ENCODE data around the gene BAZ2A. TPM values are rescaled to one million over a fixed set of nuclear protein-coding genes. Genes with fewer than 3 reads are reported as not detected.

The BAZ2A gene
- polyA plus RNA-seq, 1 of the 3 experiments (the other 2 are of a cell fraction): 32.4 TPM

DNA sequence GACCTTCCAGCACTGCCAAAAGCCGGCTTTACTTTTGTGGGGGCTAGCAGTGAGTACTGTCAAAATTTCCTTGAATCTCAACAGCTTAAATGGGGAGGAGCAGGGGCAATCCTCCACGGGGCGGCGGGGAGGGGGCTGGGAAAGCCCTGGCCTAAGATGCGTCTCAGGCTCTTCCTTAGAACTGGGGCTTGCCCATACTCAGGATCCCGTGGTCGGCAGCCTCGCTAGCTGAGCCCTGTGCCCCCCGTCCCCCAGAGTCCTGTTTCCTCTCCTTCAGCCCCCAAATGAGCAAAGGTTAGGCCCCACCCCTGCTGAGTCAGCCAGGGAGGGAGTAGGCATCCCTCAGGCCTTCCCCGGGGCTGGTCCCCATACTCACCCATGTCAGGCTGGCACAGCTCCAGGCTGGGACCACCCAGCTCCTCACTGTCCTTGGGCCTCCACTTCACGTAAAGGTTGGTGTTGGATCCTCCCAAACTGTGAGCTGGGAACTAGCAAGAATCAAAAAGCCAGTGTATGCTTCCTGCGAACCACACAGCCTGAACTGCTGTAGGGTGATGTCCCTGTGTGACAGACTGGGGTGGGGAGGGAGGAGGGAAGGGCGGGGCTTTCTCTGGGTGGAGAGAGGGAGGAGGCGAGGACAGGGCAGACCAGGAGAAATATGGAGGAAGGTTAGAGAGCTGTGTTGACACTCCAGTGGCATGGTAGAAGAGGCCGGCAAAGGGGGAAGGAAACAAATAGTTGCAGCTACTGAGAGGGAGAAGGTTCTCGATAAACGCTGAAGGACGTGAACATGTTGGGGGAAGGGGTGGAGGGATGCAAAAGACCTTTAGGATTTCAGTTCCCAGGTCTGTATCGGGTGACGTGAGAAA is 5.9 kb upstream of the BAZ2A start (continued):
- TF ChIP-seq SMC3 (IDR thresholded peaks at IDR 0.05; ENCODE audit: low read depth, low read length) (no peak), EP300 (IDR thresholded peaks at IDR 0.05; ENCODE audit: borderline replicate concordance in 1 of 2, low read depth in 1 of 2, low read length in 1 of 2) (no peak), POLR2AphosphoS5 (IDR thresholded peaks at IDR 0.05; ENCODE audit: low read depth, low read length) (no peak; the same call in none of the 2 replicates), GABPA (IDR thresholded peaks at IDR 0.05; ENCODE audit: low read depth) (no peak), MXI1 (IDR thresholded peaks at IDR 0.05; ENCODE audit: low read depth, low read length) (peak; percentile 59)
- TF ChIP-seq, protein P1, sequence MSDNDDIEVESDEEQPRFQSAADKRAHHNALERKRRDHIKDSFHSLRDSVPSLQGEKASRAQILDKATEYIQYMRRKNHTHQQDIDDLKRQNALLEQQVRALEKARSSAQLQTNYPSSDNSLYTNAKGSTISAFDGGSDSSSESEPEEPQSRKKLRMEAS (IDR thresholded peaks at IDR 0.05; ENCODE audit: low read depth): no peak

DNA sequence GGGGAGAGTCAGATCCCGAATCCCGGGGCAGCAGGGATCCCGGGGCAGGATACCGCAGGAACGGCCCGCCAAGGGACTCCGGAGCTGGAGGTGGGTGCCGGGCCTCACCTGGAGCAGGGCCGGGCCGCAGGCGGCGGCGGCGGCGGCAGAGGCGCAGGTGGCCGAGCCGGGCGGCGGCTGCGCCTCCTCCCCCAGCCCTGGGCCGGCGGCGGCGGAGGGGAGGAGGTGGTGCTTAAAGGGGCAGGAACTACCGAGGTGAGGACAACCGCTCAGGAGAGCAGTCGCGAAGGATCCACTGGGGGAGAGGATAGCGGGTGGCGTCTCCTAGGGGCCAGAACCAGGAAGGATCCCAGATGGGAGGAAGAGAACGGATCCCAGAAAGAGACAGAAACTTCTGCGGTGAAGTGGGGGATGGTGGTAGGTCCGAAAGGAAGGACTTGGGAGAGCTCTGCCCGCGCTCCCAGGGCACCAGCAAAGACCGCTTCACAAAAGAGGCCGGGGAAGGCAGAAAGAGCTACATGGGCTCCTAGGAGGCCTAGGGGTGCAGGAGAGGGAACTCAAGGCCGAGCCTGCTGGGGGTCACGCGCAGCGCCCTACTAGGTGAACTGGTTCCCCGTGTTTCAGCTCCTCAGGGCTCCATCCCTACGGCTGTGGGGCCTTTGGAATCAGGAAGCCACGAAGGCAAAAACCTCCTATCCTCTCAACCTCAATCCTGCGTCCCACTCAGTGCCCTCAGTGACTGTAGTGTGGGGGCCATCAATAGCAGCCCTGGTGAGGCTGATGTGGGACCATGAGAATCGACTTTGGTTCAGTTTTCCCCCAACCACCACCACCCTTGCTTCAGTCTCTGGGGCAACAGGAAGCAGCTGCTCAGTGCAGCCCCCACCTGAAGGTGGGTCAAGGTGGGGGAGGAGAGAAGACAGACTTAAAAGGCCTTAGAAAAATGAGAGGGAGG is 5.0 kb upstream of the BAZ2A start:
- Histone ChIP-seq H3K4me3 (ENCODE audit: low read depth in 2 of 2, low read length in 1 of 2) (peak overlapping the region; percentile 90 to 95), H3K9me3 (no peaks in the 10 kb centered on the region), H3K36me3 (replicated peaks in 1 of 2; ENCODE audit: control insufficient read depth in 1 of 2, insufficient read depth in 2 of 2, low read length in 1 of 2) (peaks cover 24 to 28% of the 10 kb centered on the region in 2 experiments), H3K4me1 (ENCODE audit: control insufficient read depth in 1 of 2, insufficient read depth in 2 of 2, low read depth in 1 of 2, low read length in 1 of 2) (peaks cover 27 to 52% of the 10 kb centered on the region in 2 experiments), H3K27me3 (ENCODE audit: insufficient read depth) (no peaks in the 10 kb centered on the region), H3K4me2 (peak overlapping the region; percentile 98), H3K9me2 (no peaks in the 10 kb centered on the region), H3F3A (replicated peaks; ENCODE audit: insufficient read depth) (peaks cover 54% of the 10 kb centered on the region), H3K27ac (ENCODE audit: low read depth in 2 of 2, low read length in 1 of 2) (peak overlapping the region; percentile 94 to 96), H3K9ac (peak overlapping the region; percentile 75), H3K79me2 (ENCODE audit: insufficient read depth) (peaks cover 46% of the 10 kb centered on the region), H4K20me1 (ENCODE audit: insufficient read depth) (peaks cover 30% of the 10 kb centered on the region), H2AFZ (ENCODE audit: low read depth) (peak overlapping the region; percentile 77)
- WGBS (ENCODE audit: low lambda C conversion rate): 8% methylated on average over 39 of the region's 47 CpGs
- DNase-seq: peak; percentile 85
- ChIA-PET CTCF (interaction anchor here (0.7 to 3.7 kb wide), 24 partner anchors 10 to 434 kb away, joined by 3 to 54 read pairs (median 6); partner anchors contain the start of genes PRIM1 and RBMS2), POLR2A (interaction anchor here (0.7 to 2.0 kb wide), 5 partner anchors 10 to 113 kb away, joined by 3 to 25 read pairs (median 4); partner anchors contain the start of genes ATP5F1B and NACA)
- TF ChIP-seq TAF1 (IDR thresholded peaks at IDR 0.05; ENCODE audit: borderline replicate concordance, low read depth, low read length) (peak; percentile 36; the same call in 1 of the 2 replicates), RXRA (IDR thresholded peaks at IDR 0.05; ENCODE audit: borderline replicate concordance, low read depth) (no peak), RAD21 (IDR thresholded peaks at IDR 0.05; ENCODE audit: low read length) (peak; percentile 51), POLR2AphosphoS5 (IDR thresholded peaks at IDR 0.05; ENCODE audit: low read depth, low read length) (peak; percentile 15; the same call in 1 of the 2 replicates), NRF1 (IDR thresholded peaks at IDR 0.05; ENCODE audit: low read depth, low read length) (no peak), MXI1 (IDR thresholded peaks at IDR 0.05; ENCODE audit: low read depth, low read length) (0 out of 2 replicates have a peak, but pooled peaks have one; percentile 13), CHD2 (IDR thresholded peaks at IDR 0.05; ENCODE audit: low read length, partially characterized antibody) (peak; percentile 46), SMC3 (IDR thresholded peaks at IDR 0.05; ENCODE audit: low read depth, low read length) (peak; percentile 23), GATA2 (CRISPR knock-in tag; IDR thresholded peaks at IDR 0.05) (no peak), ELF1 (IDR thresholded peaks at IDR 0.05) (0 out of 2 replicates have a peak, but pooled peaks have one; percentile 18), YY1 (IDR thresholded peaks at IDR 0.05; ENCODE audit: low read depth) (no peak)
- TF ChIP-seq, protein P2, sequence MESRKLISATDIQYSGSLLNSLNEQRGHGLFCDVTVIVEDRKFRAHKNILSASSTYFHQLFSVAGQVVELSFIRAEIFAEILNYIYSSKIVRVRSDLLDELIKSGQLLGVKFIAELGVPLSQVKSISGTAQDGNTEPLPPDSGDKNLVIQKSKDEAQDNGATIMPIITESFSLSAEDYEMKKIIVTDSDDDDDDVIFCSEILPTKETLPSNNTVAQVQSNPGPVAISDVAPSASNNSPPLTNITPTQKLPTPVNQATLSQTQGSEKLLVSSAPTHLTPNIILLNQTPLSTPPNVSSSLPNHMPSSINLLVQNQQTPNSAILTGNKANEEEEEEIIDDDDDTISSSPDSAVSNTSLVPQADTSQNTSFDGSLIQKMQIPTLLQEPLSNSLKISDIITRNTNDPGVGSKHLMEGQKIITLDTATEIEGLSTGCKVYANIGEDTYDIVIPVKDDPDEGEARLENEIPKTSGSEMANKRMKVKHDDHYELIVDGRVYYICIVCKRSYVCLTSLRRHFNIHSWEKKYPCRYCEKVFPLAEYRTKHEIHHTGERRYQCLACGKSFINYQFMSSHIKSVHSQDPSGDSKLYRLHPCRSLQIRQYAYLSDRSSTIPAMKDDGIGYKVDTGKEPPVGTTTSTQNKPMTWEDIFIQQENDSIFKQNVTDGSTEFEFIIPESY (IDR thresholded peaks at IDR 0.05; ENCODE audit: borderline replicate concordance, low read depth): no peak
- TF ChIP-seq, protein P3, sequence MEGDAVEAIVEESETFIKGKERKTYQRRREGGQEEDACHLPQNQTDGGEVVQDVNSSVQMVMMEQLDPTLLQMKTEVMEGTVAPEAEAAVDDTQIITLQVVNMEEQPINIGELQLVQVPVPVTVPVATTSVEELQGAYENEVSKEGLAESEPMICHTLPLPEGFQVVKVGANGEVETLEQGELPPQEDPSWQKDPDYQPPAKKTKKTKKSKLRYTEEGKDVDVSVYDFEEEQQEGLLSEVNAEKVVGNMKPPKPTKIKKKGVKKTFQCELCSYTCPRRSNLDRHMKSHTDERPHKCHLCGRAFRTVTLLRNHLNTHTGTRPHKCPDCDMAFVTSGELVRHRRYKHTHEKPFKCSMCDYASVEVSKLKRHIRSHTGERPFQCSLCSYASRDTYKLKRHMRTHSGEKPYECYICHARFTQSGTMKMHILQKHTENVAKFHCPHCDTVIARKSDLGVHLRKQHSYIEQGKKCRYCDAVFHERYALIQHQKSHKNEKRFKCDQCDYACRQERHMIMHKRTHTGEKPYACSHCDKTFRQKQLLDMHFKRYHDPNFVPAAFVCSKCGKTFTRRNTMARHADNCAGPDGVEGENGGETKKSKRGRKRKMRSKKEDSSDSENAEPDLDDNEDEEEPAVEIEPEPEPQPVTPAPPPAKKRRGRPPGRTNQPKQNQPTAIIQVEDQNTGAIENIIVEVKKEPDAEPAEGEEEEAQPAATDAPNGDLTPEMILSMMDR (IDR thresholded peaks at IDR 0.05): peak; percentile 57
- TF ChIP-seq, protein P1 (IDR thresholded peaks at IDR 0.05; ENCODE audit: low read depth): peak; percentile 84
